Measurements from ENCODE around the gene KREMEN2. TPM values are rescaled to one million over a fixed set of nuclear protein-coding genes. Genes with fewer than 3 reads are reported as not detected.

KREMEN2 gene
- total and polyA plus RNA-seq, 9 of the 15 experiments (the other 6 are each of a cell fraction or from before 2014, with no cell fraction given): 0.04 to 7.7 (median 1.5) TPM; not detected in 1

DNA sequence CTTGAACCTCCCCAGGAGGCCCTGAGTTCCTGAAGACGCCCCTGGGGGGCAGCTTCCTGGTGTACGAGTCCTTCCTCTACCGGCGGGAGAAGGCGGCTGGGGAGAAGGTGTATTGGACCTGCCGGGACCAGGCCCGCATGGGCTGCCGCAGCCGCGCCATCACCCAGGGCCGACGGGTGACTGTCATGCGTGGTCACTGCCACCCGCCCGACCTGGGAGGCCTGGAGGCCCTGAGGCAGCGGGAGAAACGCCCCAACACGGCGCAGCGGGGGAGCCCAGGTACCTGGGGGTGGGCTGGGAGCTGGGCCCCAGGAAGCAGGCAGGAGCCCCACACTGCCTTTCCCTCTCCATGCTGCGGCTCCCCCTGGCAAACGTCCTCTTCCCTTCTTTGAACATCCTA is 30.4 kb upstream of the KREMEN2 start:
- H3K9me3 ChIP-seq (replicated peaks; ENCODE audit: control insufficient read depth, insufficient read depth, low read depth, low read length): no peaks in the 10 kb centered on the region
- H3K79me2 ChIP-seq (ENCODE audit: control insufficient read depth, insufficient read depth, low read length): no peaks in the 10 kb centered on the region
- intact Hi-C loops (cut with micrococcal nuclease) (no loop called here), in situ Hi-C loops (cut with MboI) (no loop called here)
- no peaks in the 10 kb centered on the region for H3K9me1 ChIP-seq (ENCODE audit: control insufficient read depth, insufficient read depth, low read length)
- H3K27ac ChIP-seq (ENCODE audit: extremely low read depth, low read depth, low read length): no peak overlapping the region
- 0 out of 4 replicates have a peak overlapping the region, but pooled peaks of 1 of the 2 experiments have one; percentile 9 for H3K9ac ChIP-seq (ENCODE audit: insufficient read depth in 1 of 2, low read depth in 2 of 2, low read length in 2 of 2)
- H3K27me3 ChIP-seq (ENCODE audit: control insufficient read depth in 2 of 2, insufficient read depth in 2 of 2, low read length in 2 of 2): no peaks in the 10 kb centered on the region
- CTCF ChIA-PET (ENCODE audit: low intra/inter-chr PET ratio): no interaction called here
- no peak overlapping the region for H2AFZ ChIP-seq (ENCODE audit: low read depth, low read length)
- FAIRE-seq (no peak), ATAC-seq (no peak), DNase-seq (ENCODE audit: extremely low read depth in 1 of 4, low spot score in 3 of 4) (peak in 1 of 4 experiments; percentile 2)
- no TSS peak for BruUV-seq (replicated peaks)
- no peaks in the 10 kb centered on the region for H4K20me1 ChIP-seq (replicated peaks; ENCODE audit: control insufficient read depth, insufficient read depth, low read length)
- peaks cover 0 to 12% of the 10 kb centered on the region in 2 experiments; a peak in 2 of 5 replicates for H3K4me1 ChIP-seq (replicated peaks in 1 of 2; ENCODE audit: control insufficient read depth in 2 of 2, insufficient read depth in 2 of 2, low read length in 2 of 2)
- 91% methylated on average over 7 of the region's 22 CpGs for WGBS (ENCODE audit: insufficient coverage, low coverage, missing lambda C conversion rate)
- H3K4me3 ChIP-seq: no peak overlapping the region
- H3K36me3 ChIP-seq (ENCODE audit: control insufficient read depth, insufficient read depth, low read length): peaks cover 53% of the 10 kb centered on the region; the same call in 2 of the 3 replicates
- no peak for TF ChIP-seq KLF6 (CRISPR knock-in tag; IDR thresholded peaks at IDR 0.05; ENCODE audit: borderline replicate concordance)
- TF ChIP-seq NCOA1 (IDR thresholded peaks at IDR 0.05; ENCODE audit: low read depth): no peak
- no peak for TF ChIP-seq SRSF1 (IDR thresholded peaks at IDR 0.05; ENCODE audit: low read depth, low read length)
- TF ChIP-seq ZNF311 (CRISPR knock-in tag; IDR thresholded peaks at IDR 0.05): no peak
- TF ChIP-seq PML (IDR thresholded peaks at IDR 0.05; ENCODE audit: low read length): no peak
- no peak for TF ChIP-seq ZNF23 (CRISPR knock-in tag; IDR thresholded peaks at IDR 0.05)
- TF ChIP-seq, protein P1, sequence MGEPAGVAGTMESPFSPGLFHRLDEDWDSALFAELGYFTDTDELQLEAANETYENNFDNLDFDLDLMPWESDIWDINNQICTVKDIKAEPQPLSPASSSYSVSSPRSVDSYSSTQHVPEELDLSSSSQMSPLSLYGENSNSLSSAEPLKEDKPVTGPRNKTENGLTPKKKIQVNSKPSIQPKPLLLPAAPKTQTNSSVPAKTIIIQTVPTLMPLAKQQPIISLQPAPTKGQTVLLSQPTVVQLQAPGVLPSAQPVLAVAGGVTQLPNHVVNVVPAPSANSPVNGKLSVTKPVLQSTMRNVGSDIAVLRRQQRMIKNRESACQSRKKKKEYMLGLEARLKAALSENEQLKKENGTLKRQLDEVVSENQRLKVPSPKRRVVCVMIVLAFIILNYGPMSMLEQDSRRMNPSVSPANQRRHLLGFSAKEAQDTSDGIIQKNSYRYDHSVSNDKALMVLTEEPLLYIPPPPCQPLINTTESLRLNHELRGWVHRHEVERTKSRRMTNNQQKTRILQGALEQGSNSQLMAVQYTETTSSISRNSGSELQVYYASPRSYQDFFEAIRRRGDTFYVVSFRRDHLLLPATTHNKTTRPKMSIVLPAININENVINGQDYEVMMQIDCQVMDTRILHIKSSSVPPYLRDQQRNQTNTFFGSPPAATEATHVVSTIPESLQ (CRISPR knock-in tag; IDR thresholded peaks at IDR 0.05): no peak
- TF ChIP-seq, protein P2, sequence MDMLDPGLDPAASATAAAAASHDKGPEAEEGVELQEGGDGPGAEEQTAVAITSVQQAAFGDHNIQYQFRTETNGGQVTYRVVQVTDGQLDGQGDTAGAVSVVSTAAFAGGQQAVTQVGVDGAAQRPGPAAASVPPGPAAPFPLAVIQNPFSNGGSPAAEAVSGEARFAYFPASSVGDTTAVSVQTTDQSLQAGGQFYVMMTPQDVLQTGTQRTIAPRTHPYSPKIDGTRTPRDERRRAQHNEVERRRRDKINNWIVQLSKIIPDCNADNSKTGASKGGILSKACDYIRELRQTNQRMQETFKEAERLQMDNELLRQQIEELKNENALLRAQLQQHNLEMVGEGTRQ (CRISPR knock-in tag; IDR thresholded peaks at IDR 0.05): no peak
- POLR2A ChIA-PET: interaction anchor here (0.6 kb wide), 1 partner anchor 83 kb away, joined by 3 read pairs; no protein-coding TSS in a partner anchor
- no peak overlapping the region for H3K4me2 ChIP-seq (ENCODE audit: insufficient read depth, low read length)

All from K562 (cell line).